Gastrocnemius medialis (tissue), 4 donors: ENCODE results near the gene TOB1. TPM values are rescaled to one million over a fixed set of nuclear protein-coding genes. Genes with fewer than 3 reads are reported as not detected.

Experiments used
- ATAC-seq, 2 donors: fragments of 150-250 bp; one replicate each; pipeline ENCODE4 v1.9.1; 2016
- DNase-seq, 2 donors: peaks; one replicate each; pipeline ENCODE4 v3.0.0-alpha.2; 2019
- H3K27ac ChIP-seq, 4 donors: fragments of 200-600 bp; sonication (generic); 1 replicate in 1 of 4; 2 replicates in 3 of 4; pipeline ENCODE4 v1.5.1; 2016 to 2018; ENCODE audit warnings: mild to moderate bottlenecking in 2 of 4, moderate library complexity in 1 of 4
- H3K27me3 ChIP-seq, 3 donors: fragments of 200-600 bp; sonication (generic) in 2 of 3; 1 replicate in 1 of 3; 2 replicates in 2 of 3; pipeline versions ENCODE4 v1.5.1 to v1.6.0; 2016 to 2019; ENCODE audit warnings: mild to moderate bottlenecking in 1 of 3, moderate library complexity in 1 of 3
- H3K36me3 ChIP-seq, 2 donors: fragments of 200-600 bp; sonication (generic) in 1 of 2; one replicate each; pipeline ENCODE4 v1.5.1; 2017 to 2018
- H3K4me1 ChIP-seq, 2 donors: fragments of 200-600 bp; sonication (generic) in 1 of 2; one replicate each; pipeline ENCODE4 v1.5.1; 2016 to 2017; ENCODE audit warnings: mild to moderate bottlenecking in 2 of 2
- H3K4me3 ChIP-seq, 4 donors: fragments of 200-600 bp; sonication (generic) in 3 of 4; 1 replicate in 1 of 4; 2 replicates in 3 of 4; pipeline ENCODE4 v1.5.1; 2016 to 2019; ENCODE audit warnings: mild to moderate bottlenecking in 2 of 4
- H3K9me3 ChIP-seq, 3 donors: fragments of 200-600 bp; sonication (generic) in 2 of 3; 1 replicate in 1 of 3; 2 replicates in 2 of 3; pipeline ENCODE4 v1.5.1; 2016 to 2019
- CTCF ChIP-seq, 5 experiments: fragments of 450-650 bp in 3 of 5; fragments of 200-600 bp in 2 of 5; sonication (generic) in 2 of 5; IDR thresholded peaks in 4 of 5; conservative IDR thresholded peaks in 1 of 5; 1 replicate in 4 of 5; 2 replicates in 1 of 5; pipeline ENCODE4 v1.5.1; 2016 to 2019; ENCODE audit warnings: antibody characterized with exemption in 5 of 5, mild to moderate bottlenecking in 3 of 5, moderate library complexity in 3 of 5
- POLR2A ChIP-seq, 2 donors: fragments of 450-650 bp; IDR thresholded peaks; one replicate each; pipeline ENCODE4 v1.6.1; 2017; ENCODE audit warnings: antibody characterized with exemption in 2 of 2, mild to moderate bottlenecking in 2 of 2, moderate library complexity in 2 of 2
- in situ Hi-C, 4 donors: fragments of 200-750 bp; cut with MboI; loops; one replicate each; pipeline versions ENCODE4 v1.15.0 to v1.8.0; 2017; ENCODE audit warnings: low sequenced_read_pairs in 4 of 4
- intact Hi-C: fragments of 100-400 bp; cut with DNase I; formaldehyde crosslinking; loops from one replicate; pipeline ENCODE4 v1.15.1; 2023; ENCODE audit warnings: low total_unique reads
- total RNA-seq, 4 donors: library from RNA; depleted of rRNA; stranded (reverse); fragments of >200 nt; gene quantifications; one replicate each; pipeline versions ENCODE4 v1.1.0 to v1.2.3, GENCODE V29; 2016

The TOB1 gene
- total RNA-seq, 4 donors from 2014 or later = 13.6 to 53.5 (median 28.2) TPM

GRCh38 chr17:50832864-50833381 is 33.2 kb downstream of the TOB1 start:
- intact Hi-C loops = no loop called here
- no peak overlapping the region for H3K27ac ChIP-seq
- peaks cover 3 to 12% of the 10 kb centered on the region in 2 donors for H3K4me1 ChIP-seq

GRCh38 chr17:50832267-50832863 is 33.8 kb downstream of the TOB1 start:
- ATAC-seq (no peak), DNase-seq (no peak)
- Histone ChIP-seq H3K27ac (no peak overlapping the region), H3K36me3 (no peaks in the 10 kb centered on the region), H3K4me3 (no peak overlapping the region), H3K27me3 (no peaks in the 10 kb centered on the region), H3K4me1 (peaks cover 3 to 12% of the 10 kb centered on the region in 2 donors), H3K9me3 (no peaks in the 10 kb centered on the region)
- in situ Hi-C loops (loop anchor here in 1 of 4 donors (25.0 kb wide), 1 partner anchor 295 kb away; the partner anchor contains the start of genes EPN3 and SPATA20), intact Hi-C loops (no loop called here)
- TF ChIP-seq POLR2A (IDR thresholded peaks at IDR 0.05) (no peak), CTCF (IDR thresholded peaks at IDR 0.05 in 4 of 5, conservative IDR thresholded peaks at IDR 0.05 in 1 of 5) (no peak)

More at GRCh38 chr17:50832864-50833381, 33.2 kb downstream of the TOB1 start:
- in situ Hi-C loops = loop anchor here in 1 of 4 donors (25.0 kb wide), 1 partner anchor 296 kb away; the partner anchor contains the start of genes EPN3 and SPATA20
- no peak for TF ChIP-seq CTCF (IDR thresholded peaks at IDR 0.05 in 4 of 5, conservative IDR thresholded peaks at IDR 0.05 in 1 of 5)
- TF ChIP-seq POLR2A (IDR thresholded peaks at IDR 0.05) = no peak
- H3K4me3 ChIP-seq = no peak overlapping the region
- ATAC-seq (no peak), DNase-seq (no peak)
- H3K27me3 ChIP-seq = no peaks in the 10 kb centered on the region
- H3K9me3 ChIP-seq = no peaks in the 10 kb centered on the region
- H3K36me3 ChIP-seq = no peaks in the 10 kb centered on the region

- Histone ChIP-seq H3K4me3 (no peak overlapping the region), H3K36me3 (no peaks in the 10 kb centered on the region), H3K9me3 (no peaks in the 10 kb centered on the region), H3K27me3 (no peaks in the 10 kb centered on the region), H3K27ac (no peak overlapping the region), H3K4me1 (peaks cover 3 to 12% of the 10 kb centered on the region in 2 donors)
- in situ Hi-C loops (loop anchor here in 1 of 4 donors (25.0 kb wide), 1 partner anchor 294 kb away; the partner anchor contains the start of genes EPN3 and SPATA20), intact Hi-C loops (no loop called here)
- TF ChIP-seq POLR2A (IDR thresholded peaks at IDR 0.05) (no peak), CTCF (IDR thresholded peaks at IDR 0.05 in 4 of 5, conservative IDR thresholded peaks at IDR 0.05 in 1 of 5) (no peak)
- DNase-seq = no peak
- ATAC-seq = no peak
Measured at GRCh38 chr17:50831471-50831928, 34.7 kb downstream of the TOB1 start.

GRCh38 chr17:50830994-50831393 is 35.2 kb downstream of the TOB1 start:
- intact Hi-C loops = no loop called here
- no peak overlapping the region for H3K4me3 ChIP-seq
- no peaks in the 10 kb centered on the region for H3K27me3 ChIP-seq
- ATAC-seq (no peak), DNase-seq (no peak)
- H3K36me3 ChIP-seq = no peaks in the 10 kb centered on the region
- in situ Hi-C loops = loop anchor here in 1 of 4 donors (25.0 kb wide), 1 partner anchor 294 kb away; the partner anchor contains the start of genes EPN3 and SPATA20
- no peak for TF ChIP-seq CTCF (IDR thresholded peaks at IDR 0.05 in 4 of 5, conservative IDR thresholded peaks at IDR 0.05 in 1 of 5)
- TF ChIP-seq POLR2A (IDR thresholded peaks at IDR 0.05) = no peak
- no peaks in the 10 kb centered on the region for H3K9me3 ChIP-seq
- H3K27ac ChIP-seq = no peak overlapping the region
- H3K4me1 ChIP-seq = peaks cover 3 to 12% of the 10 kb centered on the region in 2 donors
